OCI-M1 (cell line): Measurements from ENCODE around the gene TAF3.

Experiments
- DNase-seq: peaks from one replicate; lab custom pipeline; 2025; lab: John Stamatoyannopoulos, UW

Gene TAF3

DNA sequence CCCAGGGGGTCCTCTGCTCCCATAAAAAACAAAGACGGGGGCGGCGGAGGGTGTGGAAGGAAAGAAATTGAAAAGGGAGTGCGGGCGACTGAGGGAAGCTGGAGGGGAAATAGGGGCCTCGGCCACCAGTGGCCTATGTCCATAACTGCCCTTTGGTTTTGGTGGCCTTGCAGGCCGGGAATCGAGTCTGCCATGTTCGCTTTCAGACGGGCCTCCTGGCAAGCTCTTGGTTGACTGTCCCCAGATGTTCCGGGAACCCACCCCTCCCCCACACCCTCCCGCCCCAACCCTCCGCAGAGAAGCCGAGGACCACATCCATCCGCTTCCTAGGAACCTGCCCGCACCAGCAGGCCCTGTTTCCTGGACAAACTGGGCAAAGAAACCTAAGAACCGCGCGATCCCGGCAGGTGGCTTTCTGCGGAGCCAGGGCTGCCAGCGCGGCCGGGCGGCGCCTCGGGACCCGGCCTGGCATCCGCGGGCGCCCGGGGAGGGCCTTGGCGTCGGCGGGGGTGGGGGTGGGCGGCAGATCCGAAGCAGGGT is 216.2 kb downstream of the TAF3 start:
- DNase-seq: no peak

DNA sequence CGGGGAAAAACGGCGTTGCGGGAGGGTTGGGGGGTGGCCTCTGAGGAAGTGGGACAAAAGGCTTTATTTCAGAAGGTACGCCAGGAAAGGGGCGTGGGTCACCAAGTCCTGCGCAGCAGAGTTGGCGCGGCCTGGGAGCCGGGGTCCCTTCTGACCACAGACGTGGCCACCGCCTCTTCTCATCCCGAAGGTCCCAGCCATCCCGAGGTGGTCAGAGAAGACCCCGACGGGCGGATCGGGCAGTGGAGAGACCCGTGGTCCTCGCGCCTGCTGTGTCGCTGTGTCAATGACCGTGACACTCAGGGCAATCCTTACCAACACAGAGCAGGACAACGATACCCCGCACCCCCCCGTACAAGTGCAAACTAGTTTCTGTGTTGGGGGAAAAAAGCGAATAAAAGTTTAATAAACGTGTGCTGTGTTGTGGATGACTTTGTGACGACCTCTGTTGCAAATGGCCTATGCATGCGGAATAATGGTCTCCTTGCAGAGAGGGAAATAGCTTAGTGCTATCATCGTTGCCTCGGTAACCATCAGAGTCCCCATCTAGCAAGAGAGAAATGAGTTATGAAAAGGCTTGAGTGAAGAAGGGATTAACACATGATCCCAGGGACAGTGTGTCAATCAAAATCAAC is 216.8 kb downstream of the TAF3 start:
- DNase-seq: peak; percentile 64

DNA sequence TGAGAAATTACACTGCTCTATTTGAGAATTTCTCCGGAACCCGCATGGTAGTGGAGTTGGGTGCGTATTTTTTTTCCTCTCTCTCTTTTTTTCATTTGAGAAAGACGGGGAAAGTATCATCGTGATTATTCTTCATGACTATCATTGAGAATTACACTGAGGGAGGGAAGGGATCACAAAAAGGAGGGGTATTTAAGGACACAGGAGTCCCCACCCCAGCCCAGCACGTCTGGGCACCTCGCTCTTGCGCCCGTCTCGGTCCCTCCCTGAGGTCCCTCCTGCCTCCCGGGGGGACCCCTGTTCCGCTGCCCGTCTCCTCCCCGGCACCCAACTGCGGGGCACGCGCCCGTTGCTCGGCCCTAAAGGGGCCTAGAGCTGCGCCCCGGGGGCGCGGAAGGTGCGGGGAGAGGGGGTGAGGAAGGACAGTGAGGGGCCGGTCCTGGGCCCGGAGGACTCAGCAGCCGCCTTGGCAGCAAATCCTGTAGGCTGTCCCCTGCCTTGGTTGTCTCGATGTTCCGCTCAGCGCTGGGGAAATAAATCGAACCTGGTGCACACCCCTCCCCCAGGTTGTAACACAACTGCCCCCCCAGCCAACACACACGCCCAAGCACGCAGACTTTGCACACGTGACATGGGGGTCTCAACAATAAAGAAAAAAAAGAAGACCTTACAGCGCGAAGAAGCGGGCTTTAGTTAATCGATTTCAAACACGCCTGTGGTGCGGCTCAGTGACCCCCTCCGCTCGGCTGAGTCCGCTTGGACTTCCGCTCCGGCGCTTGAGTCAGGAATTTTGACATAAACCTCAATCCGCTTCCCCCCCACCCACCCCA is 217.6 kb downstream of the TAF3 start:
- DNase-seq: no peak

DNA sequence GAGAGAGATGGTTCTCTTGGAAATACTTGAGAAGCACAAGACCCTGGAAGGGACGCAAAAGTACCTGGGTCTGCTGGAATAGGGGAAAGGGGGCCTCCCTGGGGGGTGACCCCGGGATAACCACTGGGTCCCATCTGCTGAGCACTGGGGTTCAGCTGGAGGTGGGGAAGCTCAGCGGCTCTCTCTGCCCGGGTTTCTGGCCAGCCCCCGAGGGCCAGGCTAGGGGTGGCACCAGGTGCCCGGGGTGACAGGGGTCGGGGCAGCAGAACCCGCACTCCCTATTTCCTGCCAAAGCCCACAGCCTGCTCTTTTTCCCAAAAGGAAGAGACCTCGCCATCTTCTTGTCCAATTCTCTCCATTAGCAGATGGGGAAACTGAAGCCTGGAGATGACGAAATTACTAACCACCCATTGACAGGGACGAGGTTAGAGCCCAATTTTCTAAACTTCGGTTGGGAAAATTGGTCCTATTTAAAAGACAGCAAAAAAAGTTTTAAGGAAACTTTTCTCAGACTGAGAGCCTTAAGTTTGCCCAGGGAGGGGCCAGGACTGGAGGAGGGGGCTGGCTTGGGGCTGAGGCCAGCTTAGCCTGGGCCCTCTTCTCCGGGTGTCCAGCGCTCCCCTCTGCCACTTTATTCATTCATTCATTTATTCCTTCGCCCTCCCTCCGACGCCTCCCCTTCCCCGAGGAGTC is 218.3 kb downstream of the TAF3 start:
- no peak for DNase-seq

DNA sequence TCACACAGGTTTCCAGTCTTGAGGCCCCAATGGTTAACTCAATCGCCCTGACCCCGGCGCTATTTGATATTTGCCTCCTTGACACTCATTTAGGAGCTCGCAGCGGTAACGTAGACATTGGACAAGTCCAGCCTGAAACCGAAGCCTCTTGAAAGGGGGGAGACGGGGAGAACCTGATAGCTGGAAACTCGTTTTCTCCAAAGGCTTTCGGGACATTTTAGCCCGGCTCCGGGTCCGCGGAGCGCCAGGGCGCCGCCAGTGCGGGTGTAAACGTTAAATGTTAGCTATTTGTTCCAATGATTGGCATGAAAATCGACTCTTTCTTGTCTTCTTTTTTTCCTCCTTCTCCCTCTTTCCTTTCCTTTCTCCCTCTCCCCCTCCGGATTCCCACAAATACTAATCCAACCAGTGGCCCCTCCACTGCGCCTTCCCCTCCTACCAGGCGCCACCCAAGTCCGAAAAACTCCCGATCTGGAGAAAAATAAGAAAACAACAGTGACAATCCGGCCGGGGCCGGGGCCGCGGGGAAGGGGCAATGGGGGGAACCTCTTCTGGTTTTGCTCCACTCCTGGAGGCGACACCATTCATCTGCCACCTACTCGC is 219.0 kb downstream of the TAF3 start:
- DNase-seq: no peak

DNA sequence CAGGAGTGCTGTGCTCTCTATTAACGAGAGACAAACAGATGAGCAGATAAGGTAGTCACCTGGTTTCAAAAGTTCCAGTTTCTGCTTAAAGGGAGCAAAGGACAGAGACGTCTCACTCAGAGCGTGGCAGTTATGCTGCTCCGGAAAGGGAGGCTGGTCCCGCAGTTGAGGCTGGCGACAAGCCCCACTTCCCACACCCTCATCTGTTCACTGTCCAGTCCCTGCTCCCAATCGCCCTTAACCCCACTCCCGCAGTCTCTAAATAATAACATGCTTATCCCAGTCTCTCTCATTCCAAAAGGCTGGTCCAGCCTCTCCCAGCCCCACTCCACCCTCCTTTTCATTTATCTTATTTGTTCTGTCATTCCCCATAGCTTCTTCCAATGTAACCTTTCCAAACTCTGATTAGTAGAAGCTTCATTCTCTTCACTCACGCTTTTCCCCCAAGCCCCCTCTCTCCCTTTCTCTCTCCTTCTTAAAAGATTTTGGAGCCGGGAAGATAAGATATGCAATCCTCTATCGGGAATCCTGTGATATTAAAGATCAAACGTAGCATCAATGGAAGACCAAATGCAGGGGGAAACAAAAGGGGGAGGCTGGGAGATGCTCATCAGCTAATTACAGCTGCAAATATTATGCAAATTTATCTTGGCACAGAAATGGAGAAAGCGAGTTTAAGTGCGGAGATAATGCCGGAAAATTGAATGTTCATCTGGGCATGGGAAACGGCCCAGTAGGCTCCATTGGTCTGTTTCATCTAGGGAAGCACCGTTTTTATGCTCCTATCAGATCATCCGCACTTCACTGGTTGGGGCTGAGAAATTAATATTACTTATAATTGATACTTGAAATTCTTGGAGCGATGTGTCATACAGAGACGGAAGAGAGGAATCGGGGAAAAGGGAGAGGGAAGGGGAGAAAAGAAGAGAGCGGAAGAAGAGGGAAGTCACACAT is 219.9 kb downstream of the TAF3 start:
- DNase-seq: no peak

DNA sequence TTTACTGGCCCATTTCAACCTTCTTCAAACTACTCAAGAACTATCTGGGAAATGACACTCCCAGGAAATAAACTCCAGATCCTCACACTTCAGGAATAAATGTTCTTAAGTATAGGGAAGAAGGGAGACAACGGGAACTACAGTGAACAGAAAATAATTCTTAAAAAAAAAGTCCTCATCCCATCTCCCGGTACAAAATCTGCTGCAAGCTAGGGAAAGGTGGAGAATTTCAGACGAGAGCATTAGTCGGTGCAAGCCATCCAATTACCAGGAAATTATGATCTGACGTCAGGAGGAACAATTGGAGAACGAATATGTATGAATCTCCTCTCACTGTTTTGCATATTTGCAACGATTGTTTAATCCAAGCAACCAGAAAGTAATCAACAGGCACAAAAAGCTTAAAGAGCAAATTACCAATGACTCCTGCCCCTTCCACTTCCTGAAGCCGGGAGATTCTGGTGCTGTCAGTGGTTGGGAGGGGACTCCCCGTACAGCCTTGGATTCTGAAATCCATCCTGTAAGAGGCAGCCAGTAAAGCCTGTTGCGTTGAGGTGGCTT is 221.1 kb downstream of the TAF3 start:
- no peak for DNase-seq

DNA sequence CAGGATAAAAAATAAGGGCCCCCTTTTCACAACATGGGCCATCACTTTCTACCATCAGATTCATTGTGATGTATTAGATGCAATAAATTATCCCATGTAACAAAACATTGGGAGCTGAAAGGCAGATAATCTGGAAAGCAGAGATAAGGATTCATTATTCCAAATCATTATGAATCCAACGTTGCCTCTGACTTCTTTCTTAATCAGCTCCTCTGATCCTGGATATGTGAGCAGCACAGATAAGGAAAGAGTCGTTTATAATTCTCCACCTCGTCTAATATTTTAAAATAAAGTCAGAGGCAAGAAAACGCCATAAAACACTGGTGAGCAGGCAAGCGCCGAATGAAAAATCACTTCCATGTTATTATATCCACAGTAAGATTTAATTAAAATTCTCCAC is 222.3 kb downstream of the TAF3 start:
- no peak for DNase-seq

DNA sequence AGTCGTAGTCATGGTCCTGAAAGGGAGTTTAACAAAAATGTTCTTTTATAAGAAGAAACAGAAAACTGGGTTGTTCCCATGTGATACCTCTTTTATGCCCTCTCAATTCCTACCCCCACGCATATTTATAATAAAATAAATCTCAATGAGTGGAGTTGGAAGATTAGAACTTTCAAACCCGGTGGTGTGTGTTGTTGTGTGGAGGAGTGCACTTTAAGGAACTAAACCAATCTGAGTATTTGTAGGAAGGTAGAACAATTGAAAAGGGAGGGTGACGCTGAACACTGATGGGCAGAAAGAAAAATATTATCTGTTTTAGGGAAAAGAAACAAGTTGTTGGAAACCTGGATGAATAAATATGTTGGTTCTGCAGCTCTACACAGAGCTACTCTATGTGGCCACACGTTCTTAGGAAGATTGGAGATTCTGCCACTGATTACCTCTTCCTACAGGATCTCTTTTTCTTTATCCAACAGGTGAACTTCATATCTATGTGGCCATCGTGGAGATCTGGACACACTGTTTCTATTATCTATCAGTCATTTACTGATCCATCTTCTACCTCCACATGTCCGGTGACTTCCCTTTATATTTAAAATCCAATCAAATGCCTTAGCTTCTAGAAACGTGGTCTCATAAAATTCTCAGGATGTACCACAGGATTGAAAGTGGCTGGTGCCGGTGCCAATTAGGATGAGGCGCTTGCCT is 223.1 kb downstream of the TAF3 start:
- DNase-seq: no peak

DNA sequence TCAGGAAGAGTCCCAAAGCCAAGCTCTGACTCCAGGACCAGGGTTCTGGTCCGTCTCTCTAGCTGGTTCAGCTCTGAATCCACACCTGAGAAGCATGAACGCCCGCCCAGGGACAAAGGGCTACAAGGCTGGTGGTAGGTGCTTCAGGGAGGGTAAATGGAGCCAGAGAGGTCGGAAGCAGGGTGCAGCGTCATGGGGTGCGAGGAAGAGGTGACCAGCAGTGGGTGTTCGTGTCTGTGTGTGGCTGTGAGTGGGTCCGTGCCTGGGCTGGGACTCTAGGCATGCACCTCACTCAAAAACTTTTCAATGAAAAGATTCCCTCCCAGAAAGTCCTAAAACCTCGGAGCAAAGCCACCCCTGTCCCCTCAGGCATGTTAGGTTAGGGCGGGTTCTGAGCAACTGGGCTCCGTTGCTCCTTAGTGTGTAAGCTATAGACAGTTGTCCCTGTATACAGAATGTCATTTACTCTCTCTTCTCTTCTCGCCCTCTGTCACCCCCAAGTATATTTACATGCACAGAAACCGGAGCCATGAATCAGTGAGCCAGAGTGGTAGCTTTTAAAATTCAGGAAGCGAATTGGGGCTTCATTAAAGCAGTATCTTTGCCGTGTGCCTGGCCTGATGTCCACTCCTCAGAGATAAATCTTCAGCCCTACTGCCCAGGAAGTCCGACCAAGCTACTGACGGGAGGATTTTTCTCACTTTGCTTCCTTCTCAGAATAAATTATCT is 223.9 kb downstream of the TAF3 start:
- DNase-seq: no peak

DNA sequence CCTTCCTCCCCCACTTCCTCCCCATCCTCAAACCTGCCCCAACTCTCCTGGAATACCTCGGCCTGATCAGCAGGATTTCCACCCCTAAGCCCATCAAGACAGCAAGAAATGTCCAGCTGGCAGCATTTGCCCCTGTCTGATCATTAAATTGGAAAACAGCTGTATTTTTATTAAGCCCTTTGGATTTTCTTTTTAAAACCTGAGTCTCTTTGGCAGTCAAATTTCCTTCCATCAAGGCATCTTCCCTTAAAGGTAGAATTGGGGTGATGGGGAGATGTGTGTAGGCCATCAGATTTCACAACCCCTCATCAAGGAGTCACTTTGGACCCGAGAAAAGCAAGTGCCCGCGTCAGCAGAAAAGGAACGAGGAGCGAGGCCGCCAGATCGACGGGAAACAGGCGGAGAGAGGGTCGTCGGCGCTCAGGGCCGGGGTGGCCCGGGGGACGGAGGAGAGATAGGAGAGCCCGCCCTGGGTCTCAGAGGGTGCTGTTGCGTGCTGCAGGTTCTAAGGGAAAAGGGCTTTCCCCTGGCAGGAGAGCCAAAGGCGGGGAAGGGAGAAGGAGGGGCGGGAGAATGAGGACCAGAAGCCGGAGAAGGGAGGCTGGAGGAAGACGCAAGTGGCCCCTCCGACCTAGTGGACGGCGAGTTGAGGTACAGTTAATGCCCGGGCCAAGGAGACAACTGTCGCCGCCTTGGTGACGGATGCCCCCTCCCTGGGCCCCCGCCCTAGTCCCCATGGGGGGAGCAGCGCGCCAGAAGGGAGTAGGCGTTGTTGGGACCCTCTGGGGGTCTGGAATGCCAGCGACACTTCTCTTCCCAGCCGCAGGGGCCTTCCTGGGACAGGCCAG is 224.6 kb downstream of the TAF3 start:
- no peak for DNase-seq

DNA sequence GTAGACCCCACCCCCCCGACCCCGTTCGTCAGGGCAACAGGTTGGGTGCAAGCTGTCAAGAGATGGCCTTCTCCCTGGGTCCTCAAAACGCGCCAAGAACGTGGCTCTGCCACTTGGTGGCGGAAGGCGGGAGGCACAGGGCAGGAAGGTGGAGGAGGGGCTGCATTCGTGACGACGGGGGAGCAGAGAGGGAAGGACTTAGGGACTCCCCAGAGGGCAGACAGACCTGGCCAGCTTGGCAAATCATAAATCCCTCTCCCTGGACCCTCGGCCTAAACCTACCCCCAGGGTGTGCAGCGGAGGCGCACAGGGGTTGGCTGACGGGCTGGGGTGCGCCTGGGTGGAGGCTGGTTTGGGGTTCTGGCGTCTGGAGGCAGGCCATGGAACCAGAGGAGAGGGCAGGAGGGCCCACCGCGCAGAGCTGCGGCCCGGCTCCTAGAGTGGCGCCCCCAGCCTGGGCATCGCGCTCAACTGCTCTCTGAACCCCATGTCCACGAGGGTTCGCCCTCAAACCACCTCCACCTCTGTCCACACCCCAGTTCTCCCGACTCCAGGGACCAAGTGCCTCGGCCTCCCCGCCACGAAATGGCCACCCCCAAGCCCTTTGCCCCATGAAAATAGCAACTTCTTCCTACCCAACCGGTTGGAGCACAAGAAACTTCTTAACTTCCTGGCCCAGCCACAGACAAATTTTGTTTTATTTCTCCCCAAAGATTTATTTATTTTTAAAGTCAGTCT is 225.4 kb downstream of the TAF3 start:
- DNase-seq: no peak

DNA sequence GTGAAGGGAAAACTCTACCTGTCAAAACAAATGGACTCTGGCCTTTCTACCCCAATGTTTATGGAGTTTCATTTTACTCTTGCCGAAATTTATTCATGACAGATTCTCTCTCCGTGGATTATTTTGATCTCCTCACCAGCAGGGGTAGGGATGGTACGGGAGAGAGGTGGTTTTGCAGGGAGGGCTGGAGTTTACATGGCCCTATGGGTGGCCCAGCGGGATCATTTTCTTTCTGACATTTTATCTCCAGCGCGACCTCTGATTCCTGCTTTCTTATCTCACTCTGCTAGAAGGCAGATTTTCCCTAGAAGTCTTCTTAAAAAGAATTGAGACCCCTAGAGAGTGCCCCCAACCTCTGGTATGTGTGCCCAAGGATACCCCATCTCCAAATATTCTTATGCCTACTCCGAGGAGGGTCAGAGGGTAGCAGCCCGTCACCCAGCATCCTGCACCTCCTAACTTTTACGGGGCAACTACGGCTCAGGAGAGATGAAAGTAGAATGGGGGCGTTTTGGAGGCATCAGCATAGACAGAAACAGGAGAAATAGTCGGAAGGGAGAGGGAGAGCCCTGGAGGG is 226.1 kb downstream of the TAF3 start:
- no peak for DNase-seq

DNA sequence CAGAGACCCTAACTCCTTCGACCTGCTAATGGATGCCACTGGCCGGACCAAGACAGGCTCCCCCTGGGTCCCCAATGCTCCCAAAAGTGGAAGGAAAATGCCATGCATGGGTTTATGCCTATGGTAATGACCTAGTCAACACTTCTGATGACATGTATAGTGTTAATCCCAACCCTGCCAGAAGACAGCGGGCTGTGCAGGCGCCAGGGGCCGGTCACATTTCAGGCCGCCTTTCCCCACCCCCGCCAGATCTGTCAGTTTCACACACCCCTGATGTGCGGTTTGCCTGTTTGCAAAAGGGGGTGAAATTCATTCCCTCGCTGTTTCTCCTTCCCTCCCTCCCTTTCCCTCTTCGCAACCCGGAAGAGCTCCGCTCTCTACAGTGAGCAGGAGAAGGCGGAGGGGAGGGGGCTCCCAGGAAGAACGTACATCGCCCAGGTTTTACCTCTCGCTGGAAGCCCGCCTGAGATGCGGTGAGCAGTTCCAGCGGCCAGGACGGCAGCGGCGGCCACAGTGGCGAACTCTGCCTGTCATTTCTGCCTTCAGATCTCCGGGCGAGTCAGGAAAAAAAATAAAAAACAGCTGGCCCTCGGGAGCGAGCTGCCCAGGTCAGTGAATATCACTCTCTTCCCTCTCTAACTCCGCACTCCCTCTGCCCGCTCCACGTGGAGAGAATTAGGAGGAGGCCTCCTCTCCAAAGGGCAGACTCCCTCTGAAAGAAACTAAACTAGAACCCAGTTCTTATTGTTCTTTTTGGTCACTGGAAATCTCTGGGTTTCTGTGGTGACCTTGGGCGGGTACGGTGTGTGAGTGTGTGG is 226.8 kb downstream of the TAF3 start:
- peak; percentile 37 for DNase-seq

DNA sequence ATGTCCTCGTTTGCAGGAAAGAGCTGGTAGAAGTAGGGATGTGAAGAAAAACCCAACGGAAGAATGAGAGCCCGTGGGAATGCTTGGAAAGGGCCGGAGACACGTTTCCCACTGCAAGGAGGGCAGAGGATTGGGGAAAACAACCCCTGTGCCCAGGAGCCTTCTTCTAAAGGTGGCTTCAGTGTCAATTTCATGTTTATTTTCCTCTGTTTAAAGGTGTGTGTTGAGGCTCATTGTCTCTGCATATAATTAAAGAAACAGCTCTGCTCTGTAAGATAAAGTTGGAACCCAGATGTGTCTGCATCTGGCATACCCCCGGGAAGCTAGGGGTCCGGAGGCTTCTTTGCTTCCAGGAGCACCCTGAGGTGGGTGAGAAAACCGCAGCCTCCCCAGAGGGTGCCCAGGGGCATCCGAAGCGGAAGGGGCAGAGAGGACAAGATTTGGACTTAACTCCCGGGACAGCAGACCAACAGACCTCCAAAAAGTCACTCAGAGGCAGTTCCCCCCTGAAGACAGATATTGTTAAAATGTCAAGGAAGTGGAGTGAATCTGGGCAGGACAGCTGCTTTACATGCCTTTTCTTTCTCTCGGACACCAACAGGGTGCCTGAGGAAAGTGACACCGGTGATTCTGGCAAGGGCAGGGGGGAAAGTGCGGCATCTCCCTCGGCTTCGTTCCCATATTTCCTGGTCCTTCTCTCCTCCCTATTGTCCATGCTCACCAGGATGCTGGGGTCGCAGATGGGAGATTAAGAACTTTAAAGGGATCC is 227.6 kb downstream of the TAF3 start:
- no peak for DNase-seq
